Small intestine (tissue), 7 donors: ENCODE data around the gene HPSE2. TPM values are rescaled to one million over a fixed set of nuclear protein-coding genes. Genes with fewer than 3 reads are reported as not detected.

Experiments
- DNase-seq, 2 donors: peaks; one replicate each; pipeline versions ENCODE4 v3.0.0 to v3.0.0-alpha.2; 2013
- FAIRE-seq: peaks from 2 replicates; lab custom pipeline; 2012; peaks lifted over from hg19 to GRCh38; lab: Jason Lieb, UNC
- H3K27ac ChIP-seq, 3 donors: one replicate each; pipeline ENCODE4 v1.5.1; 2013; ENCODE audit warnings: low read length in 2 of 3, mild to moderate bottlenecking in 2 of 3, control low read depth in 1 of 3, inconsistent platforms in 1 of 3, low read depth in 1 of 3, moderate library complexity in 1 of 3
- H3K27me3 ChIP-seq, 3 donors: one replicate each; pipeline ENCODE4 v1.6.1; 2013; ENCODE audit warnings: low read length in 3 of 3, inconsistent platforms in 1 of 3; ENCODE audit not compliant: control insufficient read depth in 3 of 3, insufficient read depth in 3 of 3
- H3K36me3 ChIP-seq, 3 donors: one replicate each; pipeline ENCODE4 v1.6.1; 2013; ENCODE audit warnings: low read length in 3 of 3, inconsistent platforms in 1 of 3, low read depth in 1 of 3, mild to moderate bottlenecking in 1 of 3, moderate library complexity in 1 of 3; ENCODE audit not compliant: control insufficient read depth in 3 of 3, insufficient read depth in 2 of 3
- H3K4me1 ChIP-seq, 3 donors: one replicate each; pipeline ENCODE4 v1.6.1; 2013; ENCODE audit warnings: low read length in 2 of 3, inconsistent platforms in 1 of 3, low read depth in 1 of 3, mild to moderate bottlenecking in 1 of 3, moderate library complexity in 1 of 3; ENCODE audit not compliant: control insufficient read depth in 3 of 3, insufficient read depth in 2 of 3
- H3K4me3 ChIP-seq, 3 donors: one replicate each; pipeline ENCODE4 v1.5.1; 2013; ENCODE audit warnings: low read length in 3 of 3, control low read depth in 1 of 3, inconsistent platforms in 1 of 3, low read depth in 1 of 3, mild to moderate bottlenecking in 1 of 3, moderate library complexity in 1 of 3
- H3K9me3 ChIP-seq, 2 donors: one replicate each; pipeline ENCODE4 v1.6.1; 2013; ENCODE audit warnings: low read depth in 1 of 2, low read length in 1 of 2; ENCODE audit not compliant: control insufficient read depth in 2 of 2, insufficient read depth in 1 of 2
- WGBS, 3 donors: extraction: QIAGEN DNeasy Blood & Tissue Kit; methylation state at CpG; one replicate each; pipeline ENCODE4 v1.1.7; 2013; 5-methylcytosine and 5-hydroxymethylcytosine counted together
- polyA plus RNA-seq, 4 donors: library from polyadenylated mRNA; stranded (reverse) in 3 of 4; unstranded in 1 of 4; fragments of 200-250 nt in 3 of 4; fragments of 120-200 nt in 1 of 4; gene quantifications; one replicate each; pipeline versions ENCODE4 v1.2.1 to v1.2.3, GENCODE V29; 2013
- donor health status: healthy with polysubstance abuse.
- donor health status: control.
- donor health status: control.
- donor health status: Bipolar disorder and iron deficiency.
- donor health status: healthy.

HPSE2 gene
- polyA plus RNA-seq, 4 donors: 0.22 to 9.4 (median 1.2) TPM

DNA sequence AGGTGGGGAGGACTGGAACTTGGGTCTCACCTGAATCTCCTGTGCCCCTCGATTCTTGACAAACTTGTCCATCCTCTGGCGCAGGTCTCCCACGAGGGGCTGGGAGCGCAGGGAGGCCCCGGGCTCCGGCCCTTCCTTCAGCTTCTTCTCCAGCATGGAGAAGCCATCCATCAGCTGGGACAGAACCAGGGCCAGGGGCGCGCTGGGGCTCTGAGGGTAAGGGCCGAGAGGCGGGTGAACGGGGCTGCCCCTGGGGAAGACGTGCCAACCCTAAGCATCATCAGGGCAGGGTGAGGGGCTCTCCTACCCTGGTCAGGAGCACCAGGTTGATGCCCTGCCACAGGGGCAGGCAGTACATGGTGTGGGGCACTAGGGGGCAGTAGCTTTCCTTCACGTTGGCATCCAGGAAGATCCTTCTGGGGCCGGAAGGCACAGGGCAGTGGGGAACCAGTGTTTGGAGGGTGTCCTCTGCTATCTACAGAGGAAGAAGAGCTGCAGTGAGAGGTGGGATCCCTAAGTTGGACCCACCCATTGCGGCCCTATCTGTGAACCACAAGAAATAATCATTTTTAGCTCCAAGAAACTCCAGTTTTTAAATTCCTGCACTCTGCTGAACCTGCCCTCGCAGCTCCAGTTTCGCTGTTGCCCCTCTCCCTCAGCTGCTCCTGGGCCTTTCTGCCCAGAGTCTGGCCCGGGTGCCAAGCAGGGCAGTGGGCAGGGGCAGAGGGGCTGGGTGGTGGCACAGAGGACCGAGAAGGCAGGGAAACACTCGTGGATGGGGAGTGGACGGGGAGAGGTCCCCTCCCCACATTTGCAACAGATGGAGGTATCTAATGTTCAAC is 809.9 kb downstream of the HPSE2 start:
- no peak overlapping the region for H3K27ac ChIP-seq
- no peak for FAIRE-seq
- DNase-seq: peak; percentile 46 to 55
- H3K27me3 ChIP-seq: no peaks in the 10 kb centered on the region
- 89 to 91% (median 89%) methylated on average over 21 of the region's 21 CpGs for WGBS, 3 donors
- H3K9me3 ChIP-seq: no peaks in the 10 kb centered on the region
- H3K36me3 ChIP-seq: peaks cover 7 to 73% (median 31%) of the 10 kb centered on the region in 3 donors
- H3K4me1 ChIP-seq: peaks cover 0 to 16% (median 0%) of the 10 kb centered on the region in 3 donors
- no peak overlapping the region for H3K4me3 ChIP-seq

DNA sequence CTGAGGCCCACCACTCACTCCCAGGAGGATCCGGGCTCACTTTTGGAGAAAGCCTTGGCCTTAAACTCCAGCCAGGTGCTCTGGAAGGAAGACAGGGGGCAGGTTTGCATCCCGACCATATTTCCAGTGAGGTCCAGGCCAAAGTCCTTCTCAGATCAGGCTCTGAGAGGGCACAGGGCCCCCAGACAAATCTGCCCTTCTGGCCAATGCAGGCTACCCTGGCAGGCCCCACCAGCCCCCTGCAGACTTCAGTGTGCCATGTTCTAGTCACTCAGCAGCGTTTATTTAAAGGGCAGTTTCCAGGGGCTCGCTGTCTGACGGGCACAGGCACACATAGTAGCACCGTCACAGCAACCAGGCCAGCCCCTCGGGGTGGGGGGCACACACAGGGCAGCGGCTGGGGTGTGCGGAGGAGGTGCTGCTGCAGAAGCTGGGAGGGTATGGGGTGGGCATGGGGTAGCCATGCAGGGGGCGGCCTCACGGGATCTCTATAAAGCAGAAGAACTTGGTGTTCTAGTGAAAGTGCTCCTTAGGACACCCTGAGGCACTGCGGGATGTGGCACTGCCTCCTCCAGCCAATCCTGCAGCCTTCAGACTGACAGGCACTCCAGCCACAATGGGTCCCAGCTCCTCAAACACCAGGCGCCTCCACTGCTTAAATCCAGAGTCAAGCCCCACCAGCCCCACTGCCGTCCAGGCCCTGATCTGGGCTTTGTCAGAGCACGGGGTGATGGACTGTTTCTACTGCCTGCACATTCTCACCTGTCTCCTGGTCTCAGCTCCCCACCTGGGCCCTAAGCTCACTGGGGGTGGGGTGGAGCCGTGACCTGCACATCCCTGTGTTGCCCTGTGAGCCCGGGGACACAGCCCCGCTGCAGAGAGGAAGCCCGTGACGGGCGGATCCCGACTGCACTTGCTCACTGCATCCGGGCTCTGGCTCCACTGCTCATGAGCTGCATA is 811.1 kb downstream of the HPSE2 start:
- Histone ChIP-seq H3K27ac (peak overlapping the region in 1 of 3 donors; percentile 51), H3K4me1 (peaks cover 0 to 16% (median 0%) of the 10 kb centered on the region in 3 donors), H3K36me3 (peaks cover 10 to 73% (median 30%) of the 10 kb centered on the region in 3 donors), H3K4me3 (no peak overlapping the region), H3K27me3 (no peaks in the 10 kb centered on the region), H3K9me3 (no peaks in the 10 kb centered on the region)
- FAIRE-seq (no peak), DNase-seq (peak in 1 of 2 donors; percentile 60)
- WGBS, 3 donors: 86 to 90% (median 87%) methylated on average over 23 of the region's 23 CpGs

DNA sequence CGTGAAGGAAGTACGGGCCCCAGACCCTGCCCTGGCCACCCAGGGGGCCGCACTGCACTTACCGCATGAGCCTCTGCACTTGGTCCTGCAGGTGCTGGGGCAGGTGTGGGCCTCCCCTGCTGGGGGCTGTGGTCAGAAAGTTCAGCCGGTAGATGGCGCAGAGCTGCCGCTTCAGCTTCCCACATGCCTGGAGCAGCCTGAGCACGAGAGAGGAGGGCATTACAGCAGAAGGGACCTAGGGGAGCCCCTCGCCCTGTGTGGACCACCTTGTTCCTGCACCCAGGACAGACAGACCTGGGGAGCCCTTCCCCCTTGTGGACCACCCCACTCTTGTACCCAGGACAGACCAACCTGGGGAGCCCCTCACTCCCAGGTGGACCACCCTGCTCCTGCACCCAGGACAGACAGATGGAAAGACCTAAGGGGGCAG is 811.9 kb downstream of the HPSE2 start:
- Histone ChIP-seq H3K9me3 (no peaks in the 10 kb centered on the region), H3K27ac (peak overlapping the region in 1 of 3 donors; percentile 51), H3K4me1 (peaks cover 0 to 16% (median 0%) of the 10 kb centered on the region in 3 donors), H3K4me3 (no peak overlapping the region), H3K27me3 (no peaks in the 10 kb centered on the region), H3K36me3 (peaks cover 9 to 77% (median 27%) of the 10 kb centered on the region in 3 donors)
- 79 to 87% (median 85%) methylated on average over 9 of the region's 9 CpGs for WGBS, 3 donors
- FAIRE-seq: no peak
- DNase-seq: peak in 1 of 2 donors; percentile 77

DNA sequence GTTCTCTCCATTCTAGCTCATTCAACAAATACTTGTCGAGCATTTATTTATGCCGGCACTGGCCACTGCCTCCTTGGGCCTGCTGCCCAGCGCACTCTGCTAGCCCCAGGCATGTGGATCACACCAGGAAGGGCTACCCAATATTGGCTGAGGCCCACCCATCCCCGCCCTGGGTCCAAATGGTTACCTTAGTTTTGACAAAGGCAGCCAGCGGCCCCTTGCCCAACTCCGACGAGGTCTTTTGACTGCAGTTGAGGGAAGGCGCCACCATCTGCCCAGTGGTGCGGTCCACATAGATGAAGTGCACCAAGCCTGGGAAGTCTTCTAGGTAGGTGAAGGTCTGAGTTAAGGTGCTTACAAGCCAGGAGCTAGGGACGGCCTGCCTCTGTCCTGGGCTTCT is 813.5 kb downstream of the HPSE2 start:
- DNase-seq: no peak
- H3K27ac ChIP-seq: no peak overlapping the region
- no peaks in the 10 kb centered on the region for H3K9me3 ChIP-seq
- H3K36me3 ChIP-seq: peaks cover 9 to 83% (median 29%) of the 10 kb centered on the region in 3 donors
- H3K4me1 ChIP-seq: peaks cover 0 to 16% (median 0%) of the 10 kb centered on the region in 3 donors
- H3K27me3 ChIP-seq: no peaks in the 10 kb centered on the region
- no peak overlapping the region for H3K4me3 ChIP-seq
- WGBS, 3 donors: 95 to 97% (median 96%) methylated on average over 10 of the region's 10 CpGs
- no peak for FAIRE-seq

DNA sequence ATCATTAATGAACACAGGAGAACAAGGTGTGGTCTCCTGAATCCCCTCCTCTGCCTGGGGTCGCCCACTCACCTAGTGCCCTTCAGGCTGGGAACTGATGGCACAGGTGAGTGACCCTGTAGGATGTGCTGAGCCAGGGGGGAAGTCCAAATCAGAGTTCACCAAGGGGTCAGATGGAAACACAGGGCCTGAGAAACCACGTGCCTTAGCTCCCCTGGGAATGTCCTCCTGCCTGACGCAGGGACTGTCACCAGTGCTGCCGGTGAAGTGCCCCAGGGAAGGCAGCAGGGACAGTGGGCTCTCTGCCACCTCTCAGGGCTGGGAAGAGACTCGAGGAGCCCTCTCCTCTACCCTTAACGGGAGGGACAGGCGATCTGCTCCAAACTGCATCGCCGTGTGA is 814.9 kb downstream of the HPSE2 start:
- no peaks in the 10 kb centered on the region for H3K27me3 ChIP-seq
- H3K4me3 ChIP-seq: no peak overlapping the region
- no peak for FAIRE-seq
- H3K4me1 ChIP-seq: peaks cover 0 to 17% (median 0%) of the 10 kb centered on the region in 3 donors
- no peak overlapping the region for H3K27ac ChIP-seq
- DNase-seq: no peak
- peaks cover 9 to 85% (median 30%) of the 10 kb centered on the region in 3 donors for H3K36me3 ChIP-seq
- no peaks in the 10 kb centered on the region for H3K9me3 ChIP-seq
- 84 to 92% (median 88%) methylated on average over 9 of the region's 9 CpGs for WGBS, 3 donors

DNA sequence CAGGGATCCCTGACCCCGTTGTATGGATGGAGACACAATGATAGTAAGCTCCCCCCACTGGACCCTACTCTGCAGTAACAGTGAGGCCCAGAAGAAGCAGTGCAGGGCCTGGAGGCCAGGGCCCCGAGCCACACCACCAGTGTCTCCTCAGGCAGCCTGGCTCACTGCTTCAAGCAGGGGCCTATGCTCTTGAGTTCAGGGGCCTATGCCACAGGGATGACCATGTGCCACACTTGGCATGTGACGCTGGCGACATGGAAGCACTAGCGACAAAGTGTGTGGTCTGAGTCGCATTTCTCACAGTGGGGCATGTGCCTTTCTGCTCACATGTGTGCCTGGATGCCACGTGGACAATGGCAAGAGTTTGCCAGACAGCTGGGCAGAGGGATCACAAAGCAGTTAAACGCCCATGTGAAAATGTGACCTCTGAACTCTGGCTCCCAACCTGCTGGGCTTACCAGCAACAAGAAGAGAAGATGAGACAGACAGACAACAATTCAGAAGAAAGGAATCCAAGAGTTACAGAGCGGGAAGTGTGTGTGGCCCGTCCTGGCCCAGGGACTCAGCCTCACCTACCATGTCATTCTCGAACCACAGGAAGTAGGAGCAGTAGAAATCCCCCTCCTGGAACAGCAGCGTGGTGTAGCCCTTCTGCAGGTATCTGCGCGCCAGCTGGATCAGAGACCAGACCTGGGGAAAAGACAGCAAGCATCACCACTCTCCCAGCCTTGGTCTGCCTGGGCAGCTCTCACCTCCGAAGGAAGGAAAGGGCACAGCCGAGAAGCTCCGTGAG is 816.0 kb downstream of the HPSE2 start:
- DNase-seq: no peak
- H3K4me3 ChIP-seq: no peak overlapping the region
- H3K27me3 ChIP-seq: no peaks in the 10 kb centered on the region
- no peaks in the 10 kb centered on the region for H3K9me3 ChIP-seq
- H3K4me1 ChIP-seq: peaks cover 0 to 22% (median 3%) of the 10 kb centered on the region in 3 donors
- H3K27ac ChIP-seq: no peak overlapping the region
- FAIRE-seq: no peak
- WGBS, 3 donors: 90 to 92% (median 92%) methylated on average over 17 of the region's 17 CpGs
- H3K36me3 ChIP-seq: peaks cover 9 to 82% (median 28%) of the 10 kb centered on the region in 3 donors

DNA sequence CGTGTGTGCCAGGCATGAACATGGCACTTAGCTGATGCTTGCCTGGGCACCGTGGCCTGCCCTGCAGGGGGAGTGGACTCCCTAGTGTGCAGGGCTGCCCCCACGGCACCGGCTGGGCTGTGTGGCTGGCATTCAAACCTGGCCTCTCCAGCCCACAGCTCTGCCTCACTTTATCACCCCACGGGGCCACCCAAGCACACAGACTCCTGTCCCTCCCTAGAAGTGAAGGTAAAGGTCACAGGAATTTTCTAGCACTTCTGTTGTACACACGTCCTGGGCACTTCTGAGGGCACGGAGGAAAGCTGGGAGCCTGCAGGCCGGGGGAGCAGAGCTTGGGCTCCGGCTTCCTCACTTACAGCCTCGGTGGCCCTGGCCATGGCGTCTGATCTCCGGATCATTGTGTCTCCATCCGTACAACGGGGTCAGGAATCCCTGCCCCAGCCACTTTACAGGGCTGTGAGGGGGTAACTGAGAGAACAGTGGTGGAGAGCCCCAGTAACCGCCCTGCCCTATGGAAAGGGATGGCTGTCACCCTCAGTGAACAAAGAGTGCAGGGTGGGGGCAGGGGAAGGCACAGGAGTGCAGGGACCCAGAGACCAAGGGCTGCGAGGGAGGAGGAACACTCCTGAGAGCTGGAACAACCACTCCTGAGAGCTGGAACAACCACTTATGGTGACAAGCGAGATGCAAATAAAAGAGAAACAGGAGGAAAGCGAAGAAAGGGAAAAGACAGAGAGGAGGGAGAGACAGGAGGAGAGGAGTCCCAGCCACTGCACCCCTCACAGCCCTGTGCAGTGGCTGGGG is 816.8 kb downstream of the HPSE2 start:
- no peaks in the 10 kb centered on the region for H3K9me3 ChIP-seq
- WGBS, 3 donors: 93 to 94% (median 94%) methylated on average over 18 of the region's 18 CpGs
- no peak for DNase-seq
- H3K27me3 ChIP-seq: no peaks in the 10 kb centered on the region
- peaks cover 9 to 78% (median 22%) of the 10 kb centered on the region in 3 donors for H3K36me3 ChIP-seq
- H3K4me3 ChIP-seq: no peak overlapping the region
- peaks cover 0 to 21% (median 8%) of the 10 kb centered on the region in 3 donors for H3K4me1 ChIP-seq
- no peak for FAIRE-seq
- no peak overlapping the region for H3K27ac ChIP-seq
